ENCODE measurements around the gene MOSPD3. TPM values are rescaled to one million over a fixed set of nuclear protein-coding genes. Genes with fewer than 3 reads are reported as not detected.

Gene MOSPD3
- total and polyA plus RNA-seq, 2 of the 8 experiments (the other 6 are each of a cell fraction or from before 2014, with no cell fraction given), result 20.7 to 21.4 TPM

DNA sequence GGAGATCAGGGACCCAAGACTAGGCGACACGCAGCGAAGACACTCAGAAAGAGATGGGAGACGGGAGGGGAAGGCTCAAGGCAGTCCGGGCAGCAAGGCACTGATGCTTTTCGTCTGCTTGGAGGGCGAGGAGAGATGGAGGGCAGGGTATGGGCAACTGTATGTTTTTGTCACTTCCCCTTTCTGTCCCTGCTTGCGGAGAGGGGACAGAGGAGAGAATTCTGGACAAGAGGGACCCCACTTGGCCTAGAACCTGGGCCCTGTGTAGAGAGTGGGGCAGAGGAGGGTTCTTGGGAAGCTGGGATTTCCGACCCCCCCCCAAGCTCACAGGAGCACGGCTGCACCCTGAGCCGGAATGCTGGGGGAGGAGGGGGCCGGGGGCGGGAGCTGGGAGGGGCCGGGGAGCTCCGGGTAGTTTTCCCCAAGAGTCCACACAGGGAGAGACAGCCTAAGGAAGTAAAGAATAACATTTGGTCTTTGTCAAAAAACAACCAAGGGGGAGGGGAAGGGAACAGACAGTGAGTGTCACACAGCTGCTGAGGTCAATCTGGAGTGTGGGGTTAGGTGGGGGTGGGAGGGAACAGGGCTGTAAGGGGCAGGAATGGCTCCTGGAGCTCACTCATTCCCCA, 28.2 kb upstream of the MOSPD3 start (continued):
- TF ChIP-seq, protein P1, sequence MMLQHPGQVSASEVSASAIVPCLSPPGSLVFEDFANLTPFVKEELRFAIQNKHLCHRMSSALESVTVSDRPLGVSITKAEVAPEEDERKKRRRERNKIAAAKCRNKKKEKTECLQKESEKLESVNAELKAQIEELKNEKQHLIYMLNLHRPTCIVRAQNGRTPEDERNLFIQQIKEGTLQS (IDR thresholded peaks at IDR 0.05; ENCODE audit: insufficient read depth, low read depth, low read length), result no peak
